Panc1 (cell line): ENCODE measurements around the gene CAMKK2. TPM values are rescaled to one million over a fixed set of nuclear protein-coding genes. Genes with fewer than 3 reads are reported as not detected.
A peak's percentile ranks its signal among the peaks of the same experiment; 100 is the strongest.

ENCODE experiments used
- ATAC-seq: fragments of 200-7000 bp; cut with Tn5 transposase; 2 replicates; pipeline ENCODE4 v1.9.1; 2020; ENCODE audit warnings: mild to moderate bottlenecking, moderate library complexity
- BruUV-seq: library from RNA; stranded (reverse); fragments of 400-500 nt; replicated peaks from 2 replicates; lab custom pipeline; 2021; lab: Mats Ljungman, UMichigan
- CTCF ChIA-PET: fragments of 300-600 bp; sonication (Branson Sonifier 250); formaldehyde crosslinking; loops from one replicate; lab custom pipeline; 2022; ENCODE audit warnings: antibody characterized with exemption; lab: Charles Lee
- POLR2A ChIA-PET: fragments of 300-600 bp; sonication (Branson Sonifier 250); formaldehyde crosslinking; loops from one replicate; lab custom pipeline; 2022; ENCODE audit warnings: antibody characterized with exemption; lab: Charles Lee
- DNase-seq: peaks from one replicate; pipeline ENCODE4 v3.0.0-alpha.2; 2010; ENCODE audit warnings: low read depth, low spot score
- H3K27ac ChIP-seq: 2 replicates; pipeline ENCODE4 v1.5.1; 2011; ENCODE audit warnings: mild to moderate bottlenecking, low read length, inconsistent platforms
- H3K27me3 ChIP-seq: fragments of 200-500 bp; sonication (Bioruptor generic); 2 replicates; pipeline ENCODE4 v1.6.0; 2014; ENCODE audit warnings: low read length, inconsistent platforms; ENCODE audit not compliant: control insufficient read depth, insufficient read depth
- H3K36me3 ChIP-seq: fragments of 200-500 bp; sonication (Bioruptor generic); 2 replicates; pipeline ENCODE4 v1.5.1; 2014; ENCODE audit warnings: inconsistent platforms, mild to moderate bottlenecking, low read length, moderate library complexity; ENCODE audit not compliant: control insufficient read depth, insufficient read depth
- H3K4me1 ChIP-seq: 2 replicates; pipeline ENCODE4 v1.5.1; 2011; ENCODE audit warnings: inconsistent platforms, mild to moderate bottlenecking, low read length, moderate library complexity; ENCODE audit not compliant: control insufficient read depth, insufficient read depth
- H3K4me3 ChIP-seq, 2 experiments: 2 replicates each; pipeline ENCODE4 v1.5.1; 2011 to 2012; ENCODE audit warnings: low read depth in 2 of 2, low read length in 2 of 2, mild to moderate bottlenecking in 2 of 2, inconsistent platforms in 1 of 2, moderate library complexity in 1 of 2
- H3K9me3 ChIP-seq: fragments of 200-500 bp; sonication (Bioruptor generic); 2 replicates; pipeline ENCODE4 v1.5.1; 2014; ENCODE audit warnings: low read depth, mild to moderate bottlenecking, inconsistent platforms, low read length, moderate library complexity; ENCODE audit not compliant: control insufficient read depth, insufficient read depth
- POLR2AphosphoS5 ChIP-seq: IDR thresholded peaks from 2 replicates; pipeline ENCODE4 v1.6.1; 2012; ENCODE audit warnings: mild to moderate bottlenecking, low read depth, low read length, moderate library complexity
- REST ChIP-seq, 2 experiments: IDR thresholded peaks; 2 replicates each; pipeline ENCODE4 v1.6.1; 2011 to 2012; ENCODE audit warnings: low read depth in 2 of 2, control low read depth in 1 of 2, low read length in 1 of 2, mild to moderate bottlenecking in 1 of 2, moderate library complexity in 1 of 2; ENCODE audit not compliant: insufficient read depth in 1 of 2
- SIN3A ChIP-seq: IDR thresholded peaks from 2 replicates; pipeline ENCODE4 v1.6.1; 2012; ENCODE audit warnings: low read depth, mild to moderate bottlenecking, low read length, moderate library complexity, borderline replicate concordance; ENCODE audit not compliant: insufficient read depth
- TCF7L2 ChIP-seq: IDR thresholded peaks from 2 replicates; pipeline ENCODE4 v1.6.1; 2011; ENCODE audit warnings: mild to moderate bottlenecking, low read depth, low read length, inconsistent platforms
- in situ Hi-C: cut with HindIII; loops from 2 replicates; pipeline ENCODE4 v1.10.0; 2016; ENCODE audit warnings: low sequenced_read_pairs, low pct_unique_long_range_greater_than_20kb
- intact Hi-C: fragments of 100-400 bp; cut with micrococcal nuclease; formaldehyde crosslinking; loops from one replicate; pipeline ENCODE4 v1.10.0; 2022; ENCODE audit not compliant: unreplicated experiment
- total RNA-seq: library from RNA; stranded (reverse); gene quantifications from one replicate; pipeline ENCODE4 v1.2.1, GENCODE V29; 2021; ENCODE audit not compliant: unreplicated experiment

The CAMKK2 gene
- total RNA-seq, 1 experiment from 2014 or later, result 37.8 TPM

GRCh38 chr12:121295746-121296617 is 527 bp downstream of the CAMKK2 start:
- intact Hi-C loops (no loop called here), in situ Hi-C loops (no loop called here)
- Histone ChIP-seq H3K27ac (peak overlapping the region; percentile 85), H3K27me3 (no peaks in the 10 kb centered on the region), H3K4me3 (peak overlapping the region; percentile 77 to 92), H3K4me1 (peaks cover 9% of the 10 kb centered on the region), H3K36me3 (peaks cover 3% of the 10 kb centered on the region; the same call in 1 of the 2 replicates), H3K9me3 (no peaks in the 10 kb centered on the region)
- TF ChIP-seq SIN3A, result 0 out of 2 replicates have a peak, but pooled peaks have one; percentile 77
- TF ChIP-seq REST (IDR thresholded peaks at IDR 0.05; ENCODE audit: insufficient read depth in 1 of 2, low read depth in 2 of 2, low read length in 1 of 2), result no peak
- peak; percentile 53 for ATAC-seq
- POLR2A ChIA-PET, result interaction anchor here (0.6 kb wide), 1 partner anchor 101 kb away, joined by 3 read pairs; no protein-coding TSS in a partner anchor
- no peak for DNase-seq
- CTCF ChIA-PET, result no interaction called here
- BruUV-seq, result no TSS peak

GRCh38 chr12:121295116-121295745 is 1.3 kb downstream of the CAMKK2 start:
- DNase-seq (no peak), ATAC-seq (no peak)
- TF ChIP-seq POLR2AphosphoS5 (no peak), SIN3A (no peak), REST (IDR thresholded peaks at IDR 0.05; ENCODE audit: insufficient read depth in 1 of 2, low read depth in 2 of 2, low read length in 1 of 2) (no peak), TCF7L2 (no peak)
- no TSS peak for BruUV-seq
- in situ Hi-C loops, result no loop called here
- peak overlapping the region; percentile 85 for H3K27ac ChIP-seq
- H3K36me3 ChIP-seq, result peaks cover 3% of the 10 kb centered on the region; the same call in 1 of the 2 replicates
- H3K27me3 ChIP-seq, result no peaks in the 10 kb centered on the region
- peaks cover 9% of the 10 kb centered on the region; the same call in 1 of the 2 replicates for H3K4me1 ChIP-seq
- H3K4me3 ChIP-seq, result peak overlapping the region; percentile 77 to 92
- no peaks in the 10 kb centered on the region for H3K9me3 ChIP-seq
- CTCF ChIA-PET, result no interaction called here
- intact Hi-C loops, result no loop called here
- POLR2A ChIA-PET, result interaction anchor here (0.6 kb wide), 1 partner anchor 102 kb away, joined by 3 read pairs; no protein-coding TSS in a partner anchor
